HepG2 (cell line): ENCODE measurements around the gene PCAT7. TPM values are rescaled to one million over a fixed set of nuclear protein-coding genes. Genes with fewer than 3 reads are reported as not detected.
A peak's percentile ranks its signal among the peaks of the same experiment; 100 is the strongest.

Experiments used
- ATAC-seq: fragments of 200-7000 bp; cut with Tn5 transposase; 3 replicates; pipeline ENCODE4 v1.9.1; 2020; ENCODE audit warnings: mild to moderate bottlenecking, moderate library complexity
- BruUV-seq: library from RNA; stranded (reverse); fragments of 400-500 nt; replicated peaks from 2 replicates; lab custom pipeline; 2021; lab: Mats Ljungman, UMichigan
- CTCF ChIA-PET: fragments of 300-600 bp; formaldehyde crosslinking; extraction: SDS; loops from one replicate; lab custom pipeline; 2021; ENCODE audit warnings: low total read pairs, inconsistent platforms, low intra/inter-chr PET ratio; lab: Yijun Ruan, JAX
- POLR2A ChIA-PET: fragments of 350-600 bp; sonication (Branson Sonifier 250); formaldehyde crosslinking; loops from one replicate; lab custom pipeline; 2020; ENCODE audit warnings: antibody characterized with exemption, inconsistent platforms; lab: Yijun Ruan, JAX
- DNase-seq: peaks from one replicate; pipeline ENCODE4 v3.0.0-alpha.2; 2015; ENCODE audit warnings: low spot score
- FAIRE-seq: peaks from 3 replicates; lab custom pipeline; 2011; peaks lifted over from hg19 to GRCh38; lab: Jason Lieb, UNC
- H2AFZ ChIP-seq: one replicate; pipeline ENCODE4 v1.6.1; 2011; ENCODE audit warnings: low read length, inconsistent platforms
- H3K27ac ChIP-seq: fragments of 300-600 bp; 3 replicates; pipeline ENCODE4 v1.8.0; 2011; ENCODE audit warnings: mixed run types, mild to moderate bottlenecking, mixed read lengths, low read length, inconsistent platforms; ENCODE audit not compliant: insufficient read depth; ENCODE audit errors: extremely low read length
- H3K27me3 ChIP-seq, 2 experiments: fragments of 200-600 bp in 1 of 2; 2 replicates in 1 of 2; 3 replicates in 1 of 2; pipeline versions ENCODE4 v1.6.0 to v1.8.0; 2011; ENCODE audit warnings: low read length in 2 of 2, mild to moderate bottlenecking in 2 of 2, moderate library complexity in 2 of 2, inconsistent platforms in 1 of 2; ENCODE audit not compliant: insufficient read depth in 2 of 2, control insufficient read depth in 1 of 2
- H3K36me3 ChIP-seq, 2 experiments: fragments of 200-600 bp in 1 of 2; replicated peaks in 1 of 2; 2 replicates in 1 of 2; 3 replicates in 1 of 2; pipeline versions ENCODE4 v1.5.1 to v1.8.0; 2011; ENCODE audit warnings: low read length in 2 of 2, inconsistent platforms in 1 of 2; ENCODE audit not compliant: insufficient read depth in 2 of 2, control insufficient read depth in 1 of 2
- H3K4me1 ChIP-seq: 2 replicates; pipeline ENCODE4 v1.5.1; 2012; ENCODE audit warnings: low read length, inconsistent platforms; ENCODE audit not compliant: insufficient read depth
- H3K4me2 ChIP-seq: 2 replicates; pipeline ENCODE4 v1.6.0; 2011; ENCODE audit warnings: low read depth, low read length, inconsistent platforms
- H3K4me3 ChIP-seq, 3 experiments: fragments of 200-600 bp in 1 of 3; sonication (generic), shearing (Covaris generic) in 1 of 3; replicated peaks in 1 of 3; 2 replicates each; pipeline ENCODE4 v1.5.1; 2011 to 2016; ENCODE audit warnings: low read length in 3 of 3, inconsistent platforms in 2 of 3, low read depth in 2 of 3, mild to moderate bottlenecking in 2 of 3, control low read depth in 1 of 3, mixed read lengths in 1 of 3; ENCODE audit not compliant: insufficient read depth in 1 of 3
- H3K79me2 ChIP-seq: one replicate; pipeline ENCODE4 v1.6.1; 2011; ENCODE audit warnings: low read length, inconsistent platforms; ENCODE audit not compliant: insufficient read depth
- H3K9ac ChIP-seq: 2 replicates; pipeline ENCODE4 v1.6.0; 2011; ENCODE audit warnings: mild to moderate bottlenecking, low read depth, low read length, inconsistent platforms; ENCODE audit not compliant: insufficient read depth
- H3K9me3 ChIP-seq: 2 replicates; pipeline ENCODE4 v1.5.1; 2012; ENCODE audit warnings: mild to moderate bottlenecking, low read length
- H4K20me1 ChIP-seq: 2 replicates; pipeline ENCODE4 v1.6.0; 2011; ENCODE audit warnings: inconsistent platforms, mild to moderate bottlenecking, low read length, moderate library complexity; ENCODE audit not compliant: insufficient read depth
- CBX1 ChIP-seq: IDR thresholded peaks from one replicate; pipeline ENCODE4 v1.6.1; 2016; ENCODE audit warnings: antibody characterized with exemption, low read depth
- ETV6 ChIP-seq: sonication (generic); formaldehyde crosslinking; conservative IDR thresholded peaks from 2 replicates; pipeline ENCODE4 v1.4.0; 2020; ENCODE audit warnings: missing genetic modification reagents
- FOXO1 ChIP-seq: sonication (generic); formaldehyde crosslinking; IDR thresholded peaks from 2 replicates; pipeline ENCODE4 v1.4.0; 2020; ENCODE audit warnings: missing genetic modification reagents
- GLI4 ChIP-seq: sonication (generic); formaldehyde crosslinking; IDR thresholded peaks from 2 replicates; pipeline ENCODE4 v1.5.1; 2020; ENCODE audit warnings: missing genetic modification reagents, mild to moderate bottlenecking, moderate library complexity, borderline replicate concordance
- HMGA1 ChIP-seq: sonication (generic); formaldehyde crosslinking; conservative IDR thresholded peaks from 2 replicates; pipeline ENCODE4 v1.4.0; 2020; ENCODE audit warnings: missing genetic modification reagents
- HNRNPLL ChIP-seq: fragments of 200-400 bp; formaldehyde crosslinking; IDR thresholded peaks from 2 replicates; pipeline ENCODE4 v1.6.1; 2017; ENCODE audit warnings: mild to moderate bottlenecking, low read depth, low read length; ENCODE audit not compliant: poor library complexity, severe bottlenecking
- NCOA5 ChIP-seq: sonication (generic); formaldehyde crosslinking; IDR thresholded peaks from 2 replicates; pipeline ENCODE4 v1.4.0; 2020; ENCODE audit warnings: missing genetic modification reagents
- NFKBIZ ChIP-seq: IDR thresholded peaks from 2 replicates; pipeline ENCODE4 v1.6.1; 2018; ENCODE audit warnings: missing genetic modification reagents, missing compliant biosample characterization
- NPAS2 ChIP-seq: sonication (generic); formaldehyde crosslinking; IDR thresholded peaks from 2 replicates; pipeline ENCODE4 v1.8.0; 2022; ENCODE audit warnings: mild to moderate bottlenecking, missing genetic modification reagents, borderline replicate concordance
- RBAK ChIP-seq: sonication (generic); formaldehyde crosslinking; IDR thresholded peaks from 2 replicates; pipeline ENCODE4 v1.5.1; 2020; ENCODE audit warnings: mild to moderate bottlenecking, missing genetic modification reagents
- ZC3H13 ChIP-seq: sonication (generic); formaldehyde crosslinking; IDR thresholded peaks from 2 replicates; pipeline ENCODE4 v1.8.1; 2023; ENCODE audit warnings: mild to moderate bottlenecking, missing genetic modification reagents, moderate library complexity
- ZNF124 ChIP-seq: sonication (generic); formaldehyde crosslinking; IDR thresholded peaks from 2 replicates; pipeline ENCODE4 v1.4.0; 2020; ENCODE audit warnings: missing genetic modification reagents
- ZNF468 ChIP-seq: sonication (generic); formaldehyde crosslinking; IDR thresholded peaks from 2 replicates; pipeline ENCODE4 v1.8.0; 2022; ENCODE audit warnings: mild to moderate bottlenecking, moderate library complexity, missing genetic modification reagents
- ZNF616 ChIP-seq: sonication (generic); formaldehyde crosslinking; IDR thresholded peaks from 2 replicates; pipeline ENCODE4 v1.5.0; 2020; ENCODE audit warnings: low read depth, mild to moderate bottlenecking, missing genetic modification reagents
- WGBS: methylation state at CpG from one replicate; pipeline ENCODE4 v1.1.6; 2017; ENCODE audit warnings: low lambda C conversion rate; 5-methylcytosine and 5-hydroxymethylcytosine counted together
- in situ Hi-C: cut with HindIII; loops from 2 replicates; pipeline ENCODE4 v1.10.0; 2017; ENCODE audit warnings: low pct_unique_long_range_greater_than_20kb; ENCODE audit not compliant: extremely low pct_ligation_motif_present
- intact Hi-C: fragments of 100-400 bp; cut with micrococcal nuclease; formaldehyde crosslinking; loops from one replicate; pipeline ENCODE4 v1.10.0; 2022; ENCODE audit not compliant: unreplicated experiment
- polyA plus RNA-seq, 8 experiments: library from polyadenylated mRNA; depleted of rRNA in 3 of 8; stranded (reverse) in 7 of 8; unstranded in 1 of 8; fragments of >200 nt; fragmentation: Illumina TruSeq in 4 of 8; extraction: Trizol in 4 of 8; gene quantifications; 2 replicates each; pipeline versions ENCODE4 v1.2.1 to v1.2.3, GENCODE V29; 2011 to 2016; ENCODE audit warnings: low read depth in 4 of 8, missing spikeins in 1 of 8, mixed read lengths in 1 of 8; ENCODE audit not compliant: insufficient read depth in 1 of 8
- total RNA-seq, 5 experiments: library from RNA; depleted of rRNA; stranded (reverse); fragments of >200 nt; fragmentation: Illumina TruSeq; extraction: Trizol; gene quantifications; 2 replicates each; pipeline ENCODE4 v1.2.3, GENCODE V29; 2016; ENCODE audit warnings: low read depth in 1 of 5
- TF ChIP-seq, protein P1 (sequence below): sonication (generic); formaldehyde crosslinking; conservative IDR thresholded peaks from 2 replicates; pipeline ENCODE4 v1.8.0; 2022; ENCODE audit warnings: mild to moderate bottlenecking, moderate library complexity, missing genetic modification reagents
- TF ChIP-seq, protein P2 (sequence below): sonication (generic); formaldehyde crosslinking; IDR thresholded peaks from 2 replicates; pipeline ENCODE4 v1.5.0; 2020; ENCODE audit warnings: missing genetic modification reagents
- TF ChIP-seq, protein P3 (sequence below): sonication (generic); formaldehyde crosslinking; IDR thresholded peaks from 2 replicates; pipeline ENCODE4 v1.4.0; 2020; ENCODE audit warnings: missing genetic modification reagents

Gene PCAT7
- total and polyA plus RNA-seq, 2 of the 13 experiments (the other 11 are each of a cell fraction or from before 2014, with no cell fraction given), result 2.3 to 3.9 TPM

DNA sequence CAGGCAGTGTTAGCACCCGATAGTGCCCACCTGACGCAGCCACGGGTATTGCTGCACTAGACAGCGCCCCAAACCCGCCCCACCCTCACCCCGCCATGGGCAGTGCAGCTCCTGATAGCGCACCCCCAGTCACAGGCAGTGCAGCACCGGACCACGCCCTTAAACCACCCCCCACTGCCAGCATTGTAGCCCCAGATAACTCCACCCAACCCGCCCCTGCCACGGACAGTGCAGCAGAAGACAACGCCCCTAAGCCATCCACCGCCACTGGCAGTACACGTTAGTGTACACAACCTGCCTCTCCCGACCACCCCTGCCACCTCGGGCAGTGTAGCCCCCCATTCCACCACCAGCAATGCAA, 825 bp upstream of the PCAT7 start (continued):
- TF ChIP-seq FOXO1 (CRISPR knock-in tag) (no peak), NCOA5 (CRISPR knock-in tag) (no peak), ZNF616 (CRISPR knock-in tag) (no peak)
- TF ChIP-seq, protein P1, sequence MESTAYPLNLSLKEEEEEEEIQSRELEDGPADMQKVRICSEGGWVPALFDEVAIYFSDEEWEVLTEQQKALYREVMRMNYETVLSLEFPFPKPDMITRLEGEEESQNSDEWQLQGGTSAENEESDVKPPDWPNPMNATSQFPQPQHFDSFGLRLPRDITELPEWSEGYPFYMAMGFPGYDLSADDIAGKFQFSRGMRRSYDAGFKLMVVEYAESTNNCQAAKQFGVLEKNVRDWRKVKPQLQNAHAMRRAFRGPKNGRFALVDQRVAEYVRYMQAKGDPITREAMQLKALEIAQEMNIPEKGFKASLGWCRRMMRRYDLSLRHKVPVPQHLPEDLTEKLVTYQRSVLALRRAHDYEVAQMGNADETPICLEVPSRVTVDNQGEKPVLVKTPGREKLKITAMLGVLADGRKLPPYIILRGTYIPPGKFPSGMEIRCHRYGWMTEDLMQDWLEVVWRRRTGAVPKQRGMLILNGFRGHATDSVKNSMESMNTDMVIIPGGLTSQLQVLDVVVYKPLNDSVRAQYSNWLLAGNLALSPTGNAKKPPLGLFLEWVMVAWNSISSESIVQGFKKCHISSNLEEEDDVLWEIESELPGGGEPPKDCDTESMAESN, result 0 out of 2 replicates have a peak, but pooled peaks have one; percentile 16

DNA sequence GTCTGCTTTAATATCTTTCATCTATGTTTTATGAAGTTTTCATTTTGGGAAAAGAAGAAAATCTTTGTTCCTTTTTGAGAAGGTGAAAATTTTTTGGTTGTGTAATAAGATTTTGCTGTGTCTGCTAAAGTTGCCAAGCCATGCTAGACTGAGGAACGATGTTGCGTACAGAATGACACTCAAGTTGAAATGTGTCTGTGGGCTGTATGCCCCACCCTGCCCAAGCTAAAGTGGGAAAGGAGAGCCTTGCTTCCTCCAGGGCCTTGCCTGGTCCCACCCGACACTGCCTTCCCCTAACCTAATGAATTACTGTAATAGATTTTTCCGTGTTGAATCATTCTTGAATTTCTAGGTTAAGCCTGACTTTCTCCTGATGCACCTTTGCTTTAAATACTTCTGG, 2.5 kb downstream of the PCAT7 start:
- peaks cover 0 to 5% of the 10 kb centered on the region in 2 experiments; a peak in 2 of 5 replicates for H3K36me3 ChIP-seq
- H3K27ac ChIP-seq, result no peak overlapping the region
- ChIA-PET POLR2A (no interaction called here), CTCF (no interaction called here)
- WGBS, result 84% methylated on average over 4 of the region's 4 CpGs
- no peak overlapping the region for H3K4me3 ChIP-seq
- peaks cover 11% of the 10 kb centered on the region for H3K79me2 ChIP-seq
- no peak overlapping the region for H3K4me2 ChIP-seq
- H3K4me1 ChIP-seq, result peaks cover 26% of the 10 kb centered on the region
- DNase-seq (no peak), ATAC-seq (no peak), FAIRE-seq (no peak)
- no peak overlapping the region for H2AFZ ChIP-seq
- intact Hi-C loops (no loop called here), in situ Hi-C loops (no loop called here)
- no peak overlapping the region for H3K9ac ChIP-seq
- TSS peak; percentile 41 for BruUV-seq
- no peaks in the 10 kb centered on the region for H3K9me3 ChIP-seq
- H3K27me3 ChIP-seq, result no peaks in the 10 kb centered on the region; a peak in 1 of 5 replicates
- TF ChIP-seq ZNF124 (CRISPR knock-in tag), result no peak
- TF ChIP-seq GLI4 (CRISPR knock-in tag), result no peak
- no peak for TF ChIP-seq ZC3H13 (CRISPR knock-in tag)
- TF ChIP-seq ZNF468 (CRISPR knock-in tag), result no peak
- TF ChIP-seq CBX1, result no peak
- TF ChIP-seq HNRNPLL, result no peak
- TF ChIP-seq, protein P2, sequence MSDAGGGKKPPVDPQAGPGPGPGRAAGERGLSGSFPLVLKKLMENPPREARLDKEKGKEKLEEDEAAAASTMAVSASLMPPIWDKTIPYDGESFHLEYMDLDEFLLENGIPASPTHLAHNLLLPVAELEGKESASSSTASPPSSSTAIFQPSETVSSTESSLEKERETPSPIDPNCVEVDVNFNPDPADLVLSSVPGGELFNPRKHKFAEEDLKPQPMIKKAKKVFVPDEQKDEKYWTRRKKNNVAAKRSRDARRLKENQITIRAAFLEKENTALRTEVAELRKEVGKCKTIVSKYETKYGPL (CRISPR knock-in tag), result no peak
- TF ChIP-seq RBAK (CRISPR knock-in tag), result no peak
- no peak for TF ChIP-seq NPAS2 (CRISPR knock-in tag)
- no peak for TF ChIP-seq ETV6 (CRISPR knock-in tag)
- TF ChIP-seq NFKBIZ, result no peak
- TF ChIP-seq, protein P3, sequence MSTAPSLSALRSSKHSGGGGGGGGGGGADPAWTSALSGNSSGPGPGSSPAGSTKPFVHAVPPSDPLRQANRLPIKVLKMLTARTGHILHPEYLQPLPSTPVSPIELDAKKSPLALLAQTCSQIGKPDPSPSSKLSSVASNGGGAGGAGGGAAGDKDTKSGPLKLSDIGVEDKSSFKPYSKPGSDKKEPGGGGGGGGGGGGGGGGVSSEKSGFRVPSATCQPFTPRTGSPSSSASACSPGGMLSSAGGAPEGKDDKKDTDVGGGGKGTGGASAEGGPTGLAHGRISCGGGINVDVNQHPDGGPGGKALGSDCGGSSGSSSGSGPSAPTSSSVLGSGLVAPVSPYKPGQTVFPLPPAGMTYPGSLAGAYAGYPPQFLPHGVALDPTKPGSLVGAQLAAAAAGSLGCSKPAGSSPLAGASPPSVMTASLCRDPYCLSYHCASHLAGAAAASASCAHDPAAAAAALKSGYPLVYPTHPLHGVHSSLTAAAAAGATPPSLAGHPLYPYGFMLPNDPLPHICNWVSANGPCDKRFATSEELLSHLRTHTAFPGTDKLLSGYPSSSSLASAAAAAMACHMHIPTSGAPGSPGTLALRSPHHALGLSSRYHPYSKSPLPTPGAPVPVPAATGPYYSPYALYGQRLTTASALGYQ, result no peak
- TF ChIP-seq HMGA1 (CRISPR knock-in tag), result no peak
- peaks cover 3% of the 10 kb centered on the region; the same call in 1 of the 2 replicates for H4K20me1 ChIP-seq
